Breast epithelium (tissue), 4 donors: ENCODE results near the gene BCO1. TPM values are rescaled to one million over a fixed set of nuclear protein-coding genes. Genes with fewer than 3 reads are reported as not detected.

Experiments
- DNase-seq, 2 donors: peaks; one replicate each; pipeline ENCODE4 v3.0.0-alpha.2; 2019; ENCODE audit warnings: low spot score in 2 of 2
- H3K27ac ChIP-seq, 2 donors: fragments of 200-600 bp; sonication (generic) in 1 of 2; one replicate each; pipeline ENCODE4 v1.5.1; 2016 to 2019; ENCODE audit warnings: mild to moderate bottlenecking in 1 of 2
- H3K27me3 ChIP-seq, 2 donors: fragments of 200-600 bp; sonication (generic) in 1 of 2; one replicate each; pipeline versions ENCODE4 v1.5.1 to v1.6.0; 2017 to 2019; ENCODE audit warnings: control low read depth in 1 of 2, mild to moderate bottlenecking in 1 of 2
- H3K36me3 ChIP-seq: fragments of 200-600 bp; one replicate; pipeline ENCODE4 v1.5.1; 2019
- H3K4me1 ChIP-seq, 2 donors: fragments of 200-600 bp; sonication (generic); one replicate each; pipeline ENCODE4 v1.5.1; 2016 to 2019; ENCODE audit warnings: control low read depth in 1 of 2
- H3K4me3 ChIP-seq, 3 donors: fragments of 200-600 bp; sonication (generic); 1 replicate in 2 of 3; 2 replicates in 1 of 3; pipeline ENCODE4 v1.5.1; 2016 to 2019; ENCODE audit warnings: mild to moderate bottlenecking in 3 of 3, moderate library complexity in 2 of 3
- H3K9me3 ChIP-seq, 2 donors: fragments of 200-600 bp; sonication (generic) in 1 of 2; one replicate each; pipeline ENCODE4 v1.5.1; 2016 to 2019; ENCODE audit warnings: control low read depth in 1 of 2
- CTCF ChIP-seq, 3 donors: fragments of 450-650 bp; IDR thresholded peaks; one replicate each; pipeline ENCODE4 v1.5.1; 2016 to 2017; ENCODE audit warnings: antibody characterized with exemption in 3 of 3, mild to moderate bottlenecking in 3 of 3, moderate library complexity in 3 of 3
- POLR2A ChIP-seq: fragments of 450-650 bp; IDR thresholded peaks from one replicate; pipeline ENCODE4 v1.6.1; 2016; ENCODE audit warnings: antibody characterized with exemption, mild to moderate bottlenecking, moderate library complexity
- POLR2AphosphoS5 ChIP-seq, 3 donors: sonication (generic); formaldehyde crosslinking; IDR thresholded peaks; one replicate each; pipeline ENCODE4 v1.6.1; 2017; ENCODE audit warnings: antibody characterized with exemption in 3 of 3
- intact Hi-C: fragments of 100-400 bp; cut with DNase I; formaldehyde crosslinking; loops from one replicate; pipeline ENCODE4 v1.15.1; 2023; ENCODE audit warnings: low total_unique reads
- total RNA-seq, 3 donors: library from RNA; depleted of rRNA; stranded (reverse); fragments of >200 nt; gene quantifications; one replicate each; pipeline ENCODE4 v1.1.0, GENCODE V29; 2016

BCO1 gene
- total RNA-seq, 3 donors from 2014 or later: 0.29 TPM; not detected in 2

GRCh38 chr16:81237282-81237681 lies 1.2 kb upstream of the BCO1 start:
- peak; percentile 16 to 53 (median 52) for TF ChIP-seq POLR2AphosphoS5 (IDR thresholded peaks at IDR 0.05)
- TF ChIP-seq CTCF (IDR thresholded peaks at IDR 0.05): no peak
- TF ChIP-seq POLR2A: no peak
- H3K4me1 ChIP-seq: no peaks in the 10 kb centered on the region
- peak; percentile 66 to 91 for DNase-seq
- H3K36me3 ChIP-seq: no peaks in the 10 kb centered on the region
- no peak overlapping the region for H3K4me3 ChIP-seq
- intact Hi-C loops: no loop called here
- no peaks in the 10 kb centered on the region for H3K27me3 ChIP-seq
- no peaks in the 10 kb centered on the region for H3K9me3 ChIP-seq
- H3K27ac ChIP-seq: peak overlapping the region; percentile 52 to 80

GRCh38 chr16:81237942-81238295 lies 570 bp upstream of the BCO1 start:
- peak overlapping the region in 1 of 3 donors; percentile 54 for H3K4me3 ChIP-seq
- no peaks in the 10 kb centered on the region for H3K4me1 ChIP-seq
- TF ChIP-seq POLR2A: no peak
- no peak for TF ChIP-seq POLR2AphosphoS5 (IDR thresholded peaks at IDR 0.05)
- TF ChIP-seq CTCF (IDR thresholded peaks at IDR 0.05): no peak
- H3K9me3 ChIP-seq: no peaks in the 10 kb centered on the region
- no peaks in the 10 kb centered on the region for H3K36me3 ChIP-seq
- no peaks in the 10 kb centered on the region for H3K27me3 ChIP-seq
- no peak for DNase-seq
- intact Hi-C loops: no loop called here
- H3K27ac ChIP-seq: peak overlapping the region; percentile 52 to 80

GRCh38 chr16:81239367-81240121 lies 1.1 kb downstream of the BCO1 start:
- no peak for TF ChIP-seq POLR2A
- TF ChIP-seq CTCF (IDR thresholded peaks at IDR 0.05): no peak
- TF ChIP-seq POLR2AphosphoS5 (IDR thresholded peaks at IDR 0.05): no peak
- DNase-seq: no peak
- Histone ChIP-seq H3K9me3 (no peaks in the 10 kb centered on the region), H3K27me3 (no peaks in the 10 kb centered on the region), H3K27ac (no peak overlapping the region), H3K4me3 (no peak overlapping the region), H3K36me3 (no peaks in the 10 kb centered on the region), H3K4me1 (no peaks in the 10 kb centered on the region)
- intact Hi-C loops: loop anchor here (5.0 kb wide), 1 partner anchor 73 kb away; the partner anchor contains the start of gene GAN

GRCh38 chr16:81241706-81242105 lies 3.2 kb downstream of the BCO1 start:
- DNase-seq: no peak
- no peaks in the 10 kb centered on the region for H3K36me3 ChIP-seq
- H3K27me3 ChIP-seq: no peaks in the 10 kb centered on the region
- no peaks in the 10 kb centered on the region for H3K4me1 ChIP-seq
- TF ChIP-seq CTCF (IDR thresholded peaks at IDR 0.05): no peak
- TF ChIP-seq POLR2AphosphoS5 (IDR thresholded peaks at IDR 0.05): no peak
- no peak for TF ChIP-seq POLR2A
- no peaks in the 10 kb centered on the region for H3K9me3 ChIP-seq
- no peak overlapping the region for H3K27ac ChIP-seq
- H3K4me3 ChIP-seq: no peak overlapping the region
- intact Hi-C loops: loop anchor here (5.0 kb wide), 1 partner anchor 71 kb away; the partner anchor contains the start of gene GAN

GRCh38 chr16:81242977-81243618 lies 4.6 kb downstream of the BCO1 start:
- H3K27ac ChIP-seq: no peak overlapping the region
- no peak overlapping the region for H3K4me3 ChIP-seq
- H3K4me1 ChIP-seq: no peaks in the 10 kb centered on the region
- H3K9me3 ChIP-seq: no peaks in the 10 kb centered on the region
- H3K36me3 ChIP-seq: no peaks in the 10 kb centered on the region
- intact Hi-C loops: loop anchor here (5.0 kb wide), 1 partner anchor 69 kb away; the partner anchor contains the start of gene GAN
- no peak for DNase-seq
- no peaks in the 10 kb centered on the region for H3K27me3 ChIP-seq
- no peak for TF ChIP-seq POLR2A
- no peak for TF ChIP-seq CTCF (IDR thresholded peaks at IDR 0.05)
- no peak for TF ChIP-seq POLR2AphosphoS5 (IDR thresholded peaks at IDR 0.05)
